ACHN (cell line): ENCODE results near the gene CRTAP.
"Not testable (repeated sequence)": the region's sequence is repeated elsewhere in the genome, so short reads cannot be mapped to it uniquely, and the experiment has no call there.

Experiments used
- DNase-seq: peaks from one replicate; pipeline ENCODE4 v3.0.0-alpha.2; 2015
- in situ Hi-C: cut with HindIII; loops from 2 replicates; pipeline ENCODE4 v1.10.0; 2017; ENCODE audit warnings: low sequenced_read_pairs, low pct_ligation_motif_present, low pct_unique_long_range_greater_than_20kb

CRTAP gene

GRCh38 chr3:33096093-33096868 lies 17.5 kb upstream of the CRTAP start:
- in situ Hi-C loops: no loop called here
- DNase-seq: peak; percentile 23

GRCh38 chr3:33099109-33099645 lies 14.6 kb upstream of the CRTAP start:
- in situ Hi-C loops: no loop called here
- no peak for DNase-seq

GRCh38 chr3:33099701-33100100 lies 14.1 kb upstream of the CRTAP start:
- in situ Hi-C loops: no loop called here
- no peak for DNase-seq

GRCh38 chr3:33100229-33100628 lies 13.6 kb upstream of the CRTAP start:
- in situ Hi-C loops: no loop called here
- no peak for DNase-seq

GRCh38 chr3:33103034-33103433 lies 10.8 kb upstream of the CRTAP start:
- no peak for DNase-seq
- in situ Hi-C loops: no loop called here

- in situ Hi-C loops: no loop called here
Measured at GRCh38 chr3:33103480-33103879, 10.3 kb upstream of the CRTAP start.

GRCh38 chr3:33104803-33105202 lies 9.0 kb upstream of the CRTAP start:
- in situ Hi-C loops: no loop called here
- no peak for DNase-seq

More at GRCh38 chr3:33103480-33103879, 10.3 kb upstream of the CRTAP start:
- DNase-seq: no peak

GRCh38 chr3:33105341-33105948 lies 8.4 kb upstream of the CRTAP start:
- in situ Hi-C loops: no loop called here
- no peak for DNase-seq

- in situ Hi-C loops, DNase-seq: not testable (repeated sequence)
Measured at GRCh38 chr3:33106854-33107253, 7.0 kb upstream of the CRTAP start.

- no peak for DNase-seq
- in situ Hi-C loops: no loop called here
Measured at GRCh38 chr3:33111581-33111980, 2.2 kb upstream of the CRTAP start.

- no peak for DNase-seq
- in situ Hi-C loops: no loop called here
Measured at GRCh38 chr3:33114622-33115023, 809 bp downstream of the CRTAP start.

GRCh38 chr3:33115024-33115768 lies 1.4 kb downstream of the CRTAP start:
- in situ Hi-C loops: no loop called here

GRCh38 chr3:33117461-33117860 lies 3.6 kb downstream of the CRTAP start:
- no peak for DNase-seq
- in situ Hi-C loops: no loop called here

More at GRCh38 chr3:33115024-33115768, 1.4 kb downstream of the CRTAP start:
- peak; percentile 81 for DNase-seq

GRCh38 chr3:33119891-33120290 lies 6.1 kb downstream of the CRTAP start:
- DNase-seq: no peak
- in situ Hi-C loops: no loop called here

GRCh38 chr3:33122991-33123390 lies 9.2 kb downstream of the CRTAP start:
- in situ Hi-C loops: no loop called here
- no peak for DNase-seq

GRCh38 chr3:33124638-33125037 lies 10.8 kb downstream of the CRTAP start:
- in situ Hi-C loops: no loop called here
- no peak for DNase-seq

- in situ Hi-C loops: no loop called here
- no peak for DNase-seq
Measured at GRCh38 chr3:33125840-33126239, 12.0 kb downstream of the CRTAP start.

- no peak for DNase-seq
- in situ Hi-C loops: no loop called here
Measured at GRCh38 chr3:33128706-33129105, 14.9 kb downstream of the CRTAP start.

GRCh38 chr3:33130144-33130543 lies 16.3 kb downstream of the CRTAP start:
- no peak for DNase-seq
- in situ Hi-C loops: no loop called here
